HUDEP-2 (cell line): ENCODE data around the gene KDSR.

Experiments used
- DNase-seq, 76 experiments: peaks; one replicate each; lab custom pipeline; 2025; ENCODE audit not compliant: unreplicated experiment in 76 of 76; lab: John Stamatoyannopoulos, UW

The KDSR gene

GRCh38 chr18:63367053-63367953 lies at the start of gene KDSR:
Gene KDSR (minus strand): TSS chr18:63367206. CDS start chr18:63367118, 88 bp downstream.
- DNase-seq: peak; percentile 3 to 91 (median 78)

- no peak for DNase-seq
These were observed 45.9 kb upstream of the KDSR start for GRCh38 chr18:63412953-63413352.

- DNase-seq: no peak
These were observed 43.8 kb upstream of the KDSR start for GRCh38 chr18:63410792-63411191.

- no peak for DNase-seq
These were observed 42.3 kb upstream of the KDSR start for GRCh38 chr18:63409301-63409700.

GRCh38 chr18:63407734-63408133 lies 40.7 kb upstream of the KDSR start:
- DNase-seq: no peak

GRCh38 chr18:63405986-63406385 lies 39.0 kb upstream of the KDSR start:
- DNase-seq: no peak

- DNase-seq: no peak
These were observed 35.5 kb upstream of the KDSR start for GRCh38 chr18:63402246-63403162.

- no peak for DNase-seq
These were observed 32.3 kb upstream of the KDSR start for GRCh38 chr18:63399300-63399699.

GRCh38 chr18:63397349-63397748 lies 30.3 kb upstream of the KDSR start:
- no peak for DNase-seq

- DNase-seq: peak in 1 of 76 experiments; percentile 14
These were observed 28.5 kb upstream of the KDSR start for GRCh38 chr18:63395503-63395902.

- no peak for DNase-seq
These were observed 27.9 kb upstream of the KDSR start for GRCh38 chr18:63394954-63395353.

- DNase-seq: no peak
These were observed 20.9 kb upstream of the KDSR start for GRCh38 chr18:63387861-63388260.

- no peak for DNase-seq
These were observed 15.8 kb upstream of the KDSR start for GRCh38 chr18:63382843-63383242.

GRCh38 chr18:63379639-63379962 lies 12.6 kb upstream of the KDSR start:
- no peak for DNase-seq

GRCh38 chr18:63378919-63379638 lies 12.1 kb upstream of the KDSR start:
- no peak for DNase-seq

- no peak for DNase-seq
These were observed 10.4 kb upstream of the KDSR start for GRCh38 chr18:63377275-63377980.

GRCh38 chr18:63376538-63376937 lies 9.5 kb upstream of the KDSR start:
- DNase-seq: no peak

- no peak for DNase-seq
These were observed 7.5 kb upstream of the KDSR start for GRCh38 chr18:63374540-63374939.

GRCh38 chr18:63373161-63373560 lies 6.2 kb upstream of the KDSR start:
- no peak for DNase-seq

GRCh38 chr18:63368611-63369010 lies 1.6 kb upstream of the KDSR start:
- DNase-seq: no peak
